ENCODE results near the gene SOX1.

Gene SOX1

GRCh38 chr13:112110479-112110878, 43.5 kb downstream of the SOX1 start:
- DNase-seq = no peak

- DNase-seq = no peak
These were observed 44.4 kb downstream of the SOX1 start for GRCh38 chr13:112111239-112111857.

- no peak for DNase-seq
These were observed 45.8 kb downstream of the SOX1 start for GRCh38 chr13:112112534-112113276.

GRCh38 chr13:112113348-112113747, 46.4 kb downstream of the SOX1 start:
- DNase-seq = no peak

GRCh38 chr13:112113851-112114250, 46.9 kb downstream of the SOX1 start:
- DNase-seq = no peak

- no peak for DNase-seq
These were observed 47.4 kb downstream of the SOX1 start for GRCh38 chr13:112114391-112114790.

- no peak for DNase-seq
These were observed 48.6 kb downstream of the SOX1 start for GRCh38 chr13:112115403-112116091.

- no peak for DNase-seq
These were observed 49.4 kb downstream of the SOX1 start for GRCh38 chr13:112116187-112116950.

- no peak for DNase-seq
These were observed 50.5 kb downstream of the SOX1 start for GRCh38 chr13:112117258-112117954.

GRCh38 chr13:112117955-112118302, 51.0 kb downstream of the SOX1 start:
- DNase-seq = no peak

GRCh38 chr13:112118451-112119064, 51.6 kb downstream of the SOX1 start:
- DNase-seq = no peak

GRCh38 chr13:112119192-112120030, 52.5 kb downstream of the SOX1 start:
- no peak for DNase-seq

- no peak for DNase-seq
These were observed 53.1 kb downstream of the SOX1 start for GRCh38 chr13:112120031-112120373.
